RWPE2 (cell line): ENCODE results near the gene RPL19.
"Not testable (repeated sequence)": the region's sequence is repeated elsewhere in the genome, so short reads cannot be mapped to it uniquely, and the experiment has no call there.

Experiments used
- ATAC-seq: fragments of 200-7000 bp; cut with Tn5 transposase; 3 replicates; pipeline ENCODE4 v1.9.1; 2021; ENCODE audit warnings: low read depth
- DNase-seq: peaks from one replicate; pipeline ENCODE4 v3.0.0-alpha.2; 2020; ENCODE audit warnings: low spot score
- H3K27ac ChIP-seq: fragments of 450-650 bp; 2 replicates; pipeline ENCODE4 v1.5.1; 2017; ENCODE audit warnings: mild to moderate bottlenecking; ENCODE audit not compliant: poor library complexity, severe bottlenecking
- H3K27me3 ChIP-seq: fragments of 250-450 bp; sonication (Bioruptor Pico); 2 replicates; pipeline ENCODE4 v1.5.1; 2021; ENCODE audit warnings: mild to moderate bottlenecking, moderate library complexity; ENCODE audit not compliant: insufficient read depth, poor library complexity, severe bottlenecking
- H3K36me3 ChIP-seq: fragments of 250-450 bp; sonication (Bioruptor Pico); 2 replicates; pipeline ENCODE4 v1.5.1; 2020; ENCODE audit warnings: low read depth, mild to moderate bottlenecking, moderate library complexity
- H3K4me1 ChIP-seq: fragments of 250-450 bp; sonication (Bioruptor Pico); 2 replicates; pipeline ENCODE4 v1.5.1; 2021; ENCODE audit warnings: mild to moderate bottlenecking, moderate library complexity; ENCODE audit not compliant: insufficient read depth, poor library complexity, severe bottlenecking
- H3K4me3 ChIP-seq: fragments of 250-450 bp; sonication (Bioruptor Pico); 2 replicates; pipeline ENCODE4 v1.5.1; 2021; ENCODE audit warnings: mild to moderate bottlenecking, moderate library complexity; ENCODE audit not compliant: severe bottlenecking
- H3K9me3 ChIP-seq: fragments of 250-450 bp; sonication (Bioruptor Pico); 2 replicates; pipeline ENCODE4 v1.5.1; 2021; ENCODE audit warnings: mild to moderate bottlenecking, moderate library complexity; ENCODE audit not compliant: severe bottlenecking
- CTCF ChIP-seq: fragments of 450-650 bp; IDR thresholded peaks from one replicate; pipeline ENCODE4 v1.5.1; 2017; ENCODE audit warnings: mild to moderate bottlenecking, moderate library complexity; ENCODE audit not compliant: poor library complexity, severe bottlenecking

RPL19 gene

GRCh38 chr17:39244600-39245570 lies 44.8 kb downstream of the RPL19 start:
- Histone ChIP-seq H3K27ac (no peak overlapping the region), H3K4me1 (peaks cover 8% of the 10 kb centered on the region), H3K27me3 (no peaks in the 10 kb centered on the region), H3K9me3 (no peaks in the 10 kb centered on the region), H3K36me3 (no peaks in the 10 kb centered on the region), H3K4me3 (no peak overlapping the region)
- peak; percentile 71 for DNase-seq
- TF ChIP-seq CTCF, result peak; percentile 95
- peak; percentile 83 for ATAC-seq

GRCh38 chr17:39246274-39246673 lies 46.2 kb downstream of the RPL19 start:
- no peak for TF ChIP-seq CTCF
- no peaks in the 10 kb centered on the region for H3K9me3 ChIP-seq
- ATAC-seq (no peak), DNase-seq (no peak)
- H3K4me3 ChIP-seq, result no peak overlapping the region
- H3K27me3 ChIP-seq, result no peaks in the 10 kb centered on the region
- H3K4me1 ChIP-seq, result peaks cover 8% of the 10 kb centered on the region
- no peaks in the 10 kb centered on the region for H3K36me3 ChIP-seq
- H3K27ac ChIP-seq, result no peak overlapping the region

- ATAC-seq, H3K27ac ChIP-seq, H3K9me3 ChIP-seq, H3K4me3 ChIP-seq, DNase-seq, H3K36me3 ChIP-seq, H3K27me3 ChIP-seq, H3K4me1 ChIP-seq: not testable (repeated sequence)
Observed at GRCh38 chr17:39250076-39250475, 50.0 kb downstream of the RPL19 start.

- no peak for DNase-seq
- H3K9me3 ChIP-seq, result no peaks in the 10 kb centered on the region
- no peak overlapping the region for H3K27ac ChIP-seq
- no peaks in the 10 kb centered on the region for H3K36me3 ChIP-seq
- no peaks in the 10 kb centered on the region for H3K27me3 ChIP-seq
- no peak overlapping the region for H3K4me3 ChIP-seq
- H3K4me1 ChIP-seq, result peaks cover 8% of the 10 kb centered on the region
- TF ChIP-seq CTCF, result no peak
- ATAC-seq, result no peak
Observed at GRCh38 chr17:39251997-39252396, 51.9 kb downstream of the RPL19 start.

GRCh38 chr17:39252788-39253460 lies 52.8 kb downstream of the RPL19 start:
- Histone ChIP-seq H3K27ac (no peak overlapping the region), H3K27me3 (no peaks in the 10 kb centered on the region), H3K4me3 (no peak overlapping the region), H3K4me1 (peaks cover 8% of the 10 kb centered on the region), H3K36me3 (no peaks in the 10 kb centered on the region), H3K9me3 (no peaks in the 10 kb centered on the region)
- no peak for ATAC-seq
- DNase-seq, result no peak
- TF ChIP-seq CTCF, result no peak
